WTC11 (cell line): ENCODE data around the gene SMYD5.

ENCODE experiments used
- FOXJ3 ChIP-seq: sonication (generic); formaldehyde crosslinking; IDR thresholded peaks from 2 replicates; pipeline ENCODE4 v1.9.0; 2021; ENCODE audit warnings: missing genetic modification reagents, mild to moderate bottlenecking, borderline replicate concordance
- TEAD4 ChIP-seq: sonication (generic); formaldehyde crosslinking; IDR thresholded peaks from 2 replicates; pipeline ENCODE4 v1.8.0; 2022; ENCODE audit warnings: mild to moderate bottlenecking, missing genetic modification reagents
- TF ChIP-seq, protein P1 (sequence below): sonication (generic); formaldehyde crosslinking; IDR thresholded peaks from 2 replicates; pipeline ENCODE4 v1.8.0; 2022; ENCODE audit warnings: mild to moderate bottlenecking, missing genetic modification reagents
- TF ChIP-seq, protein P2 (sequence below): fragments of 200-600 bp; IDR thresholded peaks from 2 replicates; pipeline ENCODE4 v1.8.0; 2022; ENCODE audit warnings: antibody characterized with exemption
- TF ChIP-seq, protein P3 (sequence below): sonication (generic); formaldehyde crosslinking; IDR thresholded peaks from 2 replicates; pipeline ENCODE4 v1.8.0; 2022; ENCODE audit warnings: mild to moderate bottlenecking, missing genetic modification reagents
- TF ChIP-seq, protein P4 (sequence below): sonication (generic); formaldehyde crosslinking; IDR thresholded peaks from 2 replicates; pipeline ENCODE4 v1.8.0; 2023; ENCODE audit warnings: missing genetic modification reagents, mild to moderate bottlenecking, borderline replicate concordance

- no peak for TF ChIP-seq FOXJ3 (CRISPR knock-in tag)
- TF ChIP-seq, protein P1, sequence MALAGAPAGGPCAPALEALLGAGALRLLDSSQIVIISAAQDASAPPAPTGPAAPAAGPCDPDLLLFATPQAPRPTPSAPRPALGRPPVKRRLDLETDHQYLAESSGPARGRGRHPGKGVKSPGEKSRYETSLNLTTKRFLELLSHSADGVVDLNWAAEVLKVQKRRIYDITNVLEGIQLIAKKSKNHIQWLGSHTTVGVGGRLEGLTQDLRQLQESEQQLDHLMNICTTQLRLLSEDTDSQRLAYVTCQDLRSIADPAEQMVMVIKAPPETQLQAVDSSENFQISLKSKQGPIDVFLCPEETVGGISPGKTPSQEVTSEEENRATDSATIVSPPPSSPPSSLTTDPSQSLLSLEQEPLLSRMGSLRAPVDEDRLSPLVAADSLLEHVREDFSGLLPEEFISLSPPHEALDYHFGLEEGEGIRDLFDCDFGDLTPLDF (CRISPR knock-in tag): no peak
- TF ChIP-seq, protein P2, sequence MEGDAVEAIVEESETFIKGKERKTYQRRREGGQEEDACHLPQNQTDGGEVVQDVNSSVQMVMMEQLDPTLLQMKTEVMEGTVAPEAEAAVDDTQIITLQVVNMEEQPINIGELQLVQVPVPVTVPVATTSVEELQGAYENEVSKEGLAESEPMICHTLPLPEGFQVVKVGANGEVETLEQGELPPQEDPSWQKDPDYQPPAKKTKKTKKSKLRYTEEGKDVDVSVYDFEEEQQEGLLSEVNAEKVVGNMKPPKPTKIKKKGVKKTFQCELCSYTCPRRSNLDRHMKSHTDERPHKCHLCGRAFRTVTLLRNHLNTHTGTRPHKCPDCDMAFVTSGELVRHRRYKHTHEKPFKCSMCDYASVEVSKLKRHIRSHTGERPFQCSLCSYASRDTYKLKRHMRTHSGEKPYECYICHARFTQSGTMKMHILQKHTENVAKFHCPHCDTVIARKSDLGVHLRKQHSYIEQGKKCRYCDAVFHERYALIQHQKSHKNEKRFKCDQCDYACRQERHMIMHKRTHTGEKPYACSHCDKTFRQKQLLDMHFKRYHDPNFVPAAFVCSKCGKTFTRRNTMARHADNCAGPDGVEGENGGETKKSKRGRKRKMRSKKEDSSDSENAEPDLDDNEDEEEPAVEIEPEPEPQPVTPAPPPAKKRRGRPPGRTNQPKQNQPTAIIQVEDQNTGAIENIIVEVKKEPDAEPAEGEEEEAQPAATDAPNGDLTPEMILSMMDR: no peak
- TF ChIP-seq, protein P3, sequence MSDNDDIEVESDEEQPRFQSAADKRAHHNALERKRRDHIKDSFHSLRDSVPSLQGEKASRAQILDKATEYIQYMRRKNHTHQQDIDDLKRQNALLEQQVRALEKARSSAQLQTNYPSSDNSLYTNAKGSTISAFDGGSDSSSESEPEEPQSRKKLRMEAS: no peak
- no peak for TF ChIP-seq TEAD4 (CRISPR knock-in tag)
- TF ChIP-seq, protein P4, sequence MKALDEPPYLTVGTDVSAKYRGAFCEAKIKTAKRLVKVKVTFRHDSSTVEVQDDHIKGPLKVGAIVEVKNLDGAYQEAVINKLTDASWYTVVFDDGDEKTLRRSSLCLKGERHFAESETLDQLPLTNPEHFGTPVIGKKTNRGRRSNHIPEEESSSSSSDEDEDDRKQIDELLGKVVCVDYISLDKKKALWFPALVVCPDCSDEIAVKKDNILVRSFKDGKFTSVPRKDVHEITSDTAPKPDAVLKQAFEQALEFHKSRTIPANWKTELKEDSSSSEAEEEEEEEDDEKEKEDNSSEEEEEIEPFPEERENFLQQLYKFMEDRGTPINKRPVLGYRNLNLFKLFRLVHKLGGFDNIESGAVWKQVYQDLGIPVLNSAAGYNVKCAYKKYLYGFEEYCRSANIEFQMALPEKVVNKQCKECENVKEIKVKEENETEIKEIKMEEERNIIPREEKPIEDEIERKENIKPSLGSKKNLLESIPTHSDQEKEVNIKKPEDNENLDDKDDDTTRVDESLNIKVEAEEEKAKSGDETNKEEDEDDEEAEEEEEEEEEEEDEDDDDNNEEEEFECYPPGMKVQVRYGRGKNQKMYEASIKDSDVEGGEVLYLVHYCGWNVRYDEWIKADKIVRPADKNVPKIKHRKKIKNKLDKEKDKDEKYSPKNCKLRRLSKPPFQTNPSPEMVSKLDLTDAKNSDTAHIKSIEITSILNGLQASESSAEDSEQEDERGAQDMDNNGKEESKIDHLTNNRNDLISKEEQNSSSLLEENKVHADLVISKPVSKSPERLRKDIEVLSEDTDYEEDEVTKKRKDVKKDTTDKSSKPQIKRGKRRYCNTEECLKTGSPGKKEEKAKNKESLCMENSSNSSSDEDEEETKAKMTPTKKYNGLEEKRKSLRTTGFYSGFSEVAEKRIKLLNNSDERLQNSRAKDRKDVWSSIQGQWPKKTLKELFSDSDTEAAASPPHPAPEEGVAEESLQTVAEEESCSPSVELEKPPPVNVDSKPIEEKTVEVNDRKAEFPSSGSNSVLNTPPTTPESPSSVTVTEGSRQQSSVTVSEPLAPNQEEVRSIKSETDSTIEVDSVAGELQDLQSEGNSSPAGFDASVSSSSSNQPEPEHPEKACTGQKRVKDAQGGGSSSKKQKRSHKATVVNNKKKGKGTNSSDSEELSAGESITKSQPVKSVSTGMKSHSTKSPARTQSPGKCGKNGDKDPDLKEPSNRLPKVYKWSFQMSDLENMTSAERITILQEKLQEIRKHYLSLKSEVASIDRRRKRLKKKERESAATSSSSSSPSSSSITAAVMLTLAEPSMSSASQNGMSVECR (CRISPR knock-in tag): no peak
These were observed 3.8 kb downstream of the SMYD5 start for GRCh38 chr2:73217826-73218225.
